Activated CD4-positive, alpha-beta T cell treated with anti-CD3 and anti-CD28 coated beads, Interleukin-2, amount 50 U/mL, for 48 hours (primary cell): ENCODE results near the gene POU2F3.

ENCODE experiments used
- DNase-seq, 2 experiments: peaks; one replicate each; pipeline ENCODE4 v3.0.0-alpha.2; 2020

The POU2F3 gene

DNA sequence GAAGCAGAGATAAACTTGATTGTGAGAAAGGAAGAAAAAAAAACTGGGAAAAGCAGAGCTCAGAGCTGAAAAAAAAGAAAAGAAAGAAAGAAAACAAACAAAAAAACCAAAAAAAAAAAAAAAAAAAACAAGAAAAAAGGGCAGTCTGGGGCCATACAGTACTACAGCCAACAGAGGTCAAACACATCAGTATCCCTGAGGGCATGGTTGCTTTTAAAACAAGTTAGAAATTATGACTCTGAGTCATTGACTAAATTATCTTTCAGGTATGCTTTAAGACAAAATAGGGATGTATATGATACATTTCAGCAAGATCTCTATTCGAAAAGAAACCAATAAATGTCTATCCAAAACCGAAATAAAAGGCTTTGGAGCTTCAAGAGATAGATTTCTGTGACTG lies 48.1 kb downstream of the POU2F3 start:
- no peak for DNase-seq

DNA sequence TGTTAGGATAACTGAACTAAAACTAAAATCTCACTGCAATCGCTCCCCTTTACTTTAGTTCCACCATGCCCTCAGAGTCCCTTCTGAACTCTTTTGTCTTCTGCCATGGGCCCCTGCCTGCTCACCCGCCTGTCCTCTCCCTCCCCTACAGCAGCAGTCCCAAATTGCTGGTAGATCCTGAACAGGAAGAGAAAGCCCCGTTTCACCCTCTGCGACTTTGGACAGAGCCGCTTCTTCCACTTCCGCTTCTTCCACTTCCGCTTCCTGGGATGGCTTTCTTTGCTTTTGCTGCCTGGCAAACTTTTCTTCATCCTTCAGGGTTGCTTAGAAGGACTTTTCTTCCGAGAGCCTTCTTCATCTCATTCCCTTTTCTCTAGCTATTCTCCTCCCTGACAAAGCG lies 49.5 kb downstream of the POU2F3 start:
- no peak for DNase-seq

DNA sequence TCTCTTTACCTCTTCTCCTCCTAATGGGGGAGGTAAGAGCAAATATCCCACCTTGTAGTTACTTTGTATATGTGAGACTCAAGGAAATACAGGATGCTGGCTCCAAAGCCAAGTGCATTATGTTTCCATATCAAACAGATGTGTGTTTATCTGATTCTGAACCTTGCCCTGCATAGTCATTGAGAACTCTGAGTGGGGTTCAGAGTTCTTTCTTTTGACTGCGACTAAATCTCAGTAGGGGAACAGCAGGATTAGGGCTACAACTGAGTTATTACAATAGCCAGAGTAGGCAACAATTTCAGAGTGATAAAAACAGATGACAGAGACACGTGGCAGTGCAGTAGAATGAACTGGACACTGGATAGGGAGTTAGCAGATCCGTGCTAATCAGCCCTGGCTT lies 51.0 kb downstream of the POU2F3 start:
- no peak for DNase-seq

DNA sequence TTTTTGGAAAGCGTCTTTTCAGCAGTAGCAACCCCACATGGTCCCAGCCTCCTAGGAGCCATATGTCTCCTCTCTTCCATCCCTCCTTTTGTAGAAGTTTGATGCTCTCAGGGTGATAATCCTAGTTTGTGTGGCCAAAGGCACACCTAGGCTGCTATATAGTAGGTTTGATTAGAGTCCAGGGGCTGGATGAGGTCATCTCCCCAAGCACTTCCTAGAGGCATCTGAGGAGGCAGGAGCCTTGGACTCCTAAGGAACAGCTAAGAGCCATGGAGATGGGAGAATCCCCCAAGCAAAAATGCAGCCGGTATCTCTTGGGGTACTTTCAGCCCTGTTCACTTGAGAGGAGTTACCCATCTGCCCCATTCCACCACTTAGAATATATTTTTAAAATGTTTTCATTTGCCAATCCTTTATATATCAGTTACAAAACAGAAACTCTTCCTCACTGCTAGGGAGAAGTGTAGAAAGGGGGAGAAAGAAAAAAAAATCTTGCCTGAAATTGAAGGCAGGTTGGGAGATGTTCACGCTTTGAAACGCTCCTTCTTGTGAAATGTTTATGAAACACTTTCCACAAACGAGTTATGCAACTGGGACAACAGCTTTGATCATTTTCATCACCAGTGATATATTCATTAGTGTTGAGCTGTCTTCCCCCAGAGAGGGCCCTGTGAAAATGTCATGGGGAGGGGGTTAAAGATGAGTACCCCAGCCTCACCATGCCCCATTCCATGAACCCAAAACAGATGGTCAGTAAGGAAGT lies 53.3 kb downstream of the POU2F3 start:
- DNase-seq = no peak

DNA sequence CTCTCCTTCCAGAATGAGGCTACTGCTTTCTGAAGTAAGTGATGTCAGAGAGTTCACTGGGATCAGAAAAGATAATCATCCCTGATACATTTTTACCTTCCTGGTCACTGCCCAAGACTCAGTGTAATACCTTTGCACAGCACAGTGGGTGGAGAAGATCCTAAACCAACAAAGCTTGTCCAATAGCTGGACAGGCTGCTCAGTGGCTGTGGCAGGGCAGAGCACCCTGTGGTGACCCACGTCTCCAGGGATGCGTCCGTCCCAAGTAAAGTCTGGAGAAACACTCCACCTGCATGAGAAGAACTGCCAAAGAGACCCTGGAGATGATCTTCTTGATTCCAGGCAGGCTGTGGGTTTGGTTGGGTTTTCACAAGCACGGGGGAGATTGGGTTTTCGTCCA lies 54.2 kb downstream of the POU2F3 start:
- DNase-seq = no peak

DNA sequence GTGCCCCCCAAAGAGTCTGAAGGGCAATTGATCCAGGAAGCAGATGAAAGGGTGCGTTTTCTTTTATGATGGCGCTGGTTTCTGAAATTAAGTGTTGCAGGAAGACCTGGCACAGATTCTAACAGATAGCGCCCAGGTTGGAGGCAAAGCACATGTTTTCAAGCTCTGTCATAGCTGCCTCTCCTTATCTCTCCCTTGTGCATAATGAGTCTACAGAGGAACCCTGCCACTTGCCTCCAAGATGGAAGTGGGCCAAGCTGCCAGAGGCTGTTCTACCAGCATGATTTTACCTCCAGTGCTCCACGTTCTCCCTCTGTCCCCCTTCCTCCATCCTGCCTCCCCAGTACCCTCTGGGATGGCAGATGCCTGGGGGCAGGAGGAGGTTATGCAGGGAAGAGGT lies 55.2 kb downstream of the POU2F3 start:
- no peak for DNase-seq

DNA sequence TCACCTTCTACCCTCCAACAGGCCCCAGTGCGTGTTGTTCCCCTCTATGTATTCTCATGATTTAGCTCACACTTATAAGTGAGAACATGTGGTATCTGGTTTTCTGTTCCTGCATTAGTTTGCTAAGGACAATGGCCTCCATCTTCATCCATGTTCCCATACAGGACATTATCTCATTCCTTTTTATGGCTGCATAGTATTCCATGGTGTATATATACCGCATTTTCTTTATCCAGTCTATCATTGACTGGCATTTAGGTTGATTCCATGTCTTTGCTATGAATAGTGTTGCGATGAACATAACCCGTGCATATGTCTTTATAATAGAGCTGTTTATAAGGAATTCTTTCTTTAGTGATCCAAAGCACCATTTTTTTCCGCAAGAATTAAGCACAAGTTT lies 56.6 kb downstream of the POU2F3 start:
- no peak for DNase-seq

DNA sequence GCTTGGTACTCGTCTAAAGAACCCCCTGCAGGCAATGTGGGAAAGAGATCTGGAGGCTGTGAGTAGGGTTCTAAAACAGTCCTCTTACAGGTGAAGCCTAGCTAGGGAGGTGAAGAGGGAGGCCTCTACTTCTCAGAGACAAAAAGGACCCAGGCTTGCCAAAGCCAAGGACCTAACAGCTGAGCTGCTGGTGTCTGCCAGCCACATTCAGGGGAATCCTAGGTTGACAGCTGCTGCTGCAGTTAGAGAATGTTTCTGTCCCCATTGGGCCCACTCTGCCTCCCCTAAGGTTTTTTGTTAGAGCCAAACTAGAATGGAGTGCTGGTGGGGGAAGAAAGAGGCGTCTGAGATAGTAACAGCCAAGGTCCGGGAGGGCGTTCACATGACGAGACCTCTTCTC lies 58.5 kb downstream of the POU2F3 start:
- no peak for DNase-seq

DNA sequence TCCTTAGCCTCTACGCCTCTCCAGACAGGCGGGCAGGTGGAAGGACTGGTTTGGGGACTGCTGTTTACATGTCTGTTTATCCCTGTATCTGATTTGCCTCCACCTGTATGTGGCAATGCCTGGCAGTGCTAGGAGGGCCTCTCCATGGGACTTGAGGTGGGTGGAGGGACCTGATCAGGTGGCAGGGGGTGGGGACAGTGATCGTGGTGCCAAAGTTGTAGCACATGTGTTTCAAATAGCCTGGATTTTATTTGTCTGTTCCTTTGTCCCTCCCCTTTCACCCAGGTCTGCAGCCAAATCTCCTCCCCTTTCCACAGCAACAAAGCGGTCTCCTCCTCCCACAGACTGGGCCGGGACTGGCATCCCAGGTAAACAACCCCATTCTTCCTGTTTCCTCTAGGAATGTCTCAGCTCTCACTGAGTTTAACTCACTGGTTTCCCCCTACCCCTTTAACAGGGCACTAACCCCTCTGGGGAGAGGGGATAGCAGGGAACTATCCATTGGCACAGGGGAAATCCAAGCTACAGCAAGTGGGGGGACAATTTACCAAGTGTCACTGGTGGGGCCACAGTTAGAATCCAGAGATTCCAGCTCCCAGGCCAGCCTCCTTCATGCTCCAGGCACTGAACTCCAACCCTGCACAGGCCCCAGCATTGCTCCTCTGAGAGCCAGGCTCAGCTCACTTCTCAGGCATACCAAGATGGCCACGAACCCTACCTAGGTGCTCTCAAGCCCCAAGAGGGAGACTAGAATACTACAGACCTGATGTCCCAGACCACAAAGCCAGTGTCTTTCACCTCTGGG lies 62.3 kb downstream of the POU2F3 start:
- DNase-seq = no peak

DNA sequence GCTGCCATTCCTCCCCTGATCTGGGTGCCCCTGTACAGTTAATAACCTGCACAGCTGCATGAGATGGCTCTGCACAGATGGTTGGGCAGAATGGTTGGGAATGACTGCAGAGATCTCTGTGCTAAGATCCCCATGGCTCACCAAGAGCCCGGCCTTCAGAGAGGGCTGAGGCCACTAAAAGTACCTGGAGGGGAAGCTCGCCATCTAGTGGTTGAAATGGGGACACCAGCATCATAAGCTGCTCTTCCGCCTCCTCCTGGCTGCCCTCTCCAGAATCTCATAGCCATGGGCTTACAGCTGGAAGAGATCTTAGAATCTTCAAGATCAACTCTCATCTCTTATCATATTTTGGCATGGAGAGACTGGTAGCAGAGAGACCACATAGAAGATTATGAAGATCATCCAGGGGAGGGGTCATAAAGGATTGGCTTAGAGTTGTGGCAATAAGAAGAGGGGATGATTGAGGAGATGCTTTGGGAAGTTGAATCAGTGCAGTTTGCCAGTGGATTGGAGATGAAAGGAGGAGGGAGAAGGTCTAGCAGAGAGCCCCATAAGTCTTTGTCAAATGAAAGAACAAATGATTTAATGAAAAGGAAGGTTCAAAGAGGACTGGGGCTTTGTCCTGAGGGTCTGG lies 63.2 kb downstream of the POU2F3 start:
- DNase-seq = peak; percentile 75 to 77

DNA sequence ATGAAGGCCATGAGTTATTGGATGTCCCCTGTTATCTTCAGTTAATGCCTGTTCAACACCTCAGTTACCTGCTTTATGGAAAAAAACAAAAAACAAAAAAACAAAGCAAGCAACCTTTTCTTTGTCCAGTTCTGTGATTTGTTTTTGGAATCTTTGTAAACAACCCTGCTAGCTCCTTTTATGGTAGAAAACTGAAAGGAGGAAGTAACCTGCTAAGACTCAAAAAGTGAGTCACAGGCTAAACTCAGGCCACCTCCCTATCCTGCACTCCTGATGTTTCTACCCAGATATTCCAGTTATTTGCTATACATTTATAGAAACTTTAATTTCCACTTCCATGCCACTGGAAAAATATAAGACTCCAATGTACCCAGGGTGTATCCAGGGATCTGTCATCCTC lies 64.6 kb downstream of the POU2F3 start:
- DNase-seq = no peak

DNA sequence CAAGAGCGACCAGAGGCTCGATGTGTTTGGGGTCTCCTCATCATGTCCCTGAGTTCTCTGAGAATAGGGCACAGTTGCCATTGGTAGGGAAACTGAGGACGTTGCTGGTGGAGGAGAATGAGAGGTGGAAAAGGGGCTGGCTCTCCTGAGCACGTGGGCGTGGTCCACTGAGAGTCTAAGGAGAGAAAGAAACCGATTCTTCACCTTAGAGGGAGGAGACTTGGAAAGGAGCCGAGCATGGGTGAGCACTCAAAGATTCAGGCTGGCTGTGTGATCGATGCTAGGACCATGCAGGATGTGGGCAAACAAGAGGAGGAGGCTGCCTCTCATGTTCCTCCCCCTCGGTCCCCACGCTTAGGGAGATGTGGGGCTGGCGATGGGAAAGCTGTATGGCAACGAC lies 65.3 kb downstream of the POU2F3 start:
- no peak for DNase-seq

DNA sequence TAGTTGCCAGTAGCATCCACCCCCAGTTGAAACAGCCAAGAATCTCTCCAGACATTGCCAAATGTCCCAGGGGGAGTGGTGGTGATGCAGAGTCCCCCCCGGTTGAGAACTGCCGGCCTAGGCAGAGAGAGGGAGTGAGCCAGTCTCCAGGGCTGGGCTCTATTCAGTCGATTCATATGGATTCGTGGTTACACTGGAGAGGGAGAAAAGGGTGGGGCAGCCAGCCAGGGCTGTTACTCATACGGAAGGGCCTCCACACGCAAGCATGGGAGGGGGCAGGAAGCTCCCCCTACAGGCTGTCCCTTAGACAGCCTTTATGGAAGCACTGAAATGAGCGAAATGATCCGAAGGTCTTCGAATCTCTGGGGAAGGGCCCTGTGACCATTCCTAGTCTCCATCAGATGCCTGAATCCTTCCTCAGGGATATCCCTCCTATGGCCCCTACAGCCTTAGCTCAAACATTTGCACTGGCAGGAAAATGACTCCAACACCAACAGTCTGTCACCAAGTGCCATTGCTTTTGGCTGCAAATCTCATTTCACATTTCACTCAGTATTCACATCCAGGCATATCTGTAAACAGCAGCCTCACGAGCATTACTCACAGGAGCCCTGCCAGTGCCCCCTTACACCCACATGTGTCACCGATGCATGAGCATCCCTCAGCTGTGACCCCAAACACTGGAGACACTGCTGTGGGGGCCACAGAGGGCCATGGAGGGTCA lies 66.7 kb downstream of the POU2F3 start:
- DNase-seq = no peak

DNA sequence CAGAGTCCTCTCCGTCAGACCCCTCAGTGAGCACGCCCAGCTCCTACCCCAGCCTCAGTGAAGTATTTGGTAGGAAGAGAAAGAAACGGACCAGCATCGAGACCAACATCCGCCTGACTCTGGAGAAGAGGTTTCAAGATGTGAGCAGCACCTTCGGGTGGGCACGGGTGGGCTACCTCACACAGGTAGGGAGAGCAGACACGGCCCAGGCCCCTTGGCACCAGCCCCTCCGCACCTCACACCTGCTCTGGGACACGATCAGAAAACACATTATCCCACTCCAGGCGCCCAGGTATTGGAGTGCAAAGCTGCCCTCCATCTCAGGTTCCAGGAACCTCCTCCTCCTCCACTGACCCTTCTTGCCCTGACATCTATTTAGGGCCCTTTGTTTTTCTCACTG lies 67.5 kb downstream of the POU2F3 start:
- DNase-seq = no peak

DNA sequence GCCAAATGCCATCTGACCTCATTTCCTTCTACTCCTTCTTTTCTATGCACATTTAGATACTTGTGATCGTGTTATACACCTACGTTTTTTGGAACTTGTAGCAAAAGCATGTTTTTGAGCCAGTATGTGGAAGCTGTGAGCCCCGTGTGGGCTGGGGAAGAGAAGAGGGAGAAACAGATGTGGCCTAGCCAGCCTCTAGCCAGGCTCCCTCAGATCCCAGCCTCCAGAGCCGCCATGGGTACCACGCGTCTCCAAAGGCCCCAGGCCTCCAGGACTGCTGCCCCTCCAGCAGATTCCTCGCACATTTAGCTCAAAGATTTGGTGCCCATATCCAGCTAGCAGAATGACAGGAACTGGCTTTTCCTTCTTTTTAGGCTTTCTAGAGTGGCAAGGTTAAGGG lies 68.1 kb downstream of the POU2F3 start:
- no peak for DNase-seq

DNA sequence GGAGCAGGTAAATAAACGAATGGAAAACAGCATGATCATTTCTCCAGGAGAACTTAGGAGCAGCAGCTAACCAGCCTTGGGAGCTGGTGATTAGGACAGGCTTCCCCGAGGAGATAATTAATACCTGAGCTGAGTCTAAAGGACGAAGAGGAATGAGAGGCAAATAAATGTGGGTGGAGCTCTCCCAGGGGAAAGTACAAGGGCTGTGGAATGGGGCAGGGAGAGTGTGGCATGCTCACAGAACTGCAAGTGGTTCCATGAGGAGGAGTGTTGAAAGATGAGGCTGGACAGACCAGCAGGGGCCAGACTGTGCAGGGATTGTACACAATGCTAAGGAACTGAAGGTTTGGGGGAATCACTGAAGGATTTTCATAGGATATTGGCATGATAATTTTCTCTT lies 70.9 kb downstream of the POU2F3 start:
- no peak for DNase-seq

DNA sequence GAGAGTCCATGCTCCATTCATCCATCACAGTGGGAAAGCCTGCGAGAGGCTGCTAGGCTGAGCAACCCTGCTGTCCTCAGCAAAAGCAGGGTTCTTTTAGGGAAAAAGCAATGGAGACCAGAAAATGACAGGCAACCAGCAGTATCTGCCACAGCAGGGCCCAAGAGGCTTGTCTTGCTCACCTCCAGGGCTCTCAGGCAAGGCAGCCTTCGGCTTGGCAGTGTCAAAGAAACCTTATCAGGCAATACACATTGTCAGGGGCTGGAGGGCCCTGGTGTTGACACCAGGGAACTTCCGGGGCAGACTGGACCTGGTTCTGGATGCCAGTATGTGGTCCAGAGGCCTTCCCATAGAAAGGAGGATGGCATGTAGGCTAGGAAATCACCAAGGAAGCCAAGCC lies 74.9 kb downstream of the POU2F3 start:
- no peak for DNase-seq

DNA sequence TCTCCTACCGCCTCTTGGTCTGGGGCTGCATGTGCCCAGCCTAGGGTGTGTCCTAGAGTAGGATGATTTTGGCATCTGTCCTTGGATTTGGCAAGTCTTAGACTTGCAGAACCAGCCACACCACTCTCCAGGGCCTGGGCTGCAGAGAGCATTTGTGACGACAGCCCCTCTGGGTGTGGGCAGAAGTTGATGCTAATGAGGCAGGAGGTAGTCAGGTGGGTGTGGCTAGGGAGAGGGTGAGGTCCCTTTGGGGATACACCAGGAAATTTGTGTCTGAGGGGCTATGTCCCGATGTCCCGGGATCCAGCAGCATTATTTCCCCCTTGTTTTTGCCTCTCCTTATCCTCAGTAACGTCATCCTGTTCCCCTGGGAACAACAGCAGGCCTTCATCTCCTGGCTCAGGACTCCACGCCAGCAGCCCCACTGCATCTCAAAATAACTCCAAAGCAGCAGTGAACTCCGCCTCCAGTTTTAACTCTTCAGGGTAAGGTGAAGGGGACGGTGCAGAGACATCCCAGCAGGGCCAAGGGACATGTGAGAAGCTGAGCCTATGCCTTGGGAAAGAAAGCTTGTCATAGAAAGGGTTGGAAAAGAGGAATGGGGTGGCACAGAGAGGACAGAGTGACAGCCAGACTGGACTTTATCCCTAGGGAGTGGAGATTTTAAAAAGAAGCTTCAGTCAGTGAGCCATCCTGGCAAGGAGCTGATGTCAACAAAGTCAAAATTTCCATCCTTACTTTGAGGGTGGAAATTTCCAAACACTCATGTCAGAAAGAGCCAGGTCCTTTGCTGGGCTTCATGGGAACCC lies 77.1 kb downstream of the POU2F3 start:
- DNase-seq = no peak

DNA sequence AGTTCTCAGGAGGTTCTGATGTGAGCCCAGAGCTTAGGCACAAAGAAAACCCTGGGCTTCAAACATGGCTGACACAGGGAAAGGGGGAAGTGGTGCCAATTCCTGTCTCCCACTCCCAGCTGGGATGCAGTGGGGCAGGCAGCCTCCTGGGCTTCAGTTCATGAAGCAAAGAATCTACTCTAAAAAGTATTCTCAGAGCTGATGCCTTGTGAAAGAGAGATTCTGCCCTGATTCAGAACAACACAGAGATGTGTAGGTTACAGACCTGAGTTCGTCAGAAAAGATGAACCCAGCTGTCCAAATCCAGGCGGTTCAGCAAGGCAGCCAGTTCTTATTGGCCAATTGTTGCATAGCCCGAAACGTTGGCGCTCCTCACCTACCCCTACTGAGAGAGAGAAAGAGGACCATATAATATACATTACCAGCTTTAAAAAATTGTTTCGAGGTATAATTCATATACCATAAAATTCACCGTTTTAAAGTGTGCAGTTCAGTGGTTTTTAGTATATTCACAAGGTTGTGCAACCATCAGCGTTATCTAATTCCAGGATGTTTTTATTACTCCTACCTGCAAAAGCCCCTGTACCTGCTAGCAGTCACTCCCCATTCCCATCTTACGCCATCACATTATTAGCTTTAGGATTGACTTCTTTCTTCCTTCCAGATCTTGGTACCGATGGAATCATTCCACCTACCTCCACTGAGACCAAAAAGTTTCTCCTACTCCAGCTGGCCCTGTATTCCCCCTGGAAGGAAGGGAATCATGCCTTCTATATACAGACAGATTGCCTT lies 77.9 kb downstream of the POU2F3 start:
- DNase-seq = no peak

DNA sequence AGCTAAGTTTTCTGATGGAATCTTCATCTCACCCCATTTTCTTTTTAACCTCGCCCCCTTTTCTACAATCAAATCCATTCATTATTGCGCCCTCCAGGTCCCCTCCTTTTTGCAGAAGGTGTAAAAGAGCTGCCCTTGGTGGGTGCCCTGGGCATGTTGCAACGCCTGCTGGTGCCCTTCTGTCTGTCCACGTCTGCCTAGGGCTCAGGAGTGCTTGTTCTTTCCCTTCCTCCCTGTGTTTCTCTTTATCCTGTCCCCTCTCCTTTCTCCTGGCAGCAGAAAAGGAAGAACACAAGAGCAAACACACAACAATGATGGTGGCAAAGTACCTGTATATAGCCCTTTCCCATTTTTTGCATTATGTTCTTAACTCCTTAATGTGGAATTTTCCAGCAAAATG lies 79.0 kb downstream of the POU2F3 start:
- DNase-seq = no peak

DNA sequence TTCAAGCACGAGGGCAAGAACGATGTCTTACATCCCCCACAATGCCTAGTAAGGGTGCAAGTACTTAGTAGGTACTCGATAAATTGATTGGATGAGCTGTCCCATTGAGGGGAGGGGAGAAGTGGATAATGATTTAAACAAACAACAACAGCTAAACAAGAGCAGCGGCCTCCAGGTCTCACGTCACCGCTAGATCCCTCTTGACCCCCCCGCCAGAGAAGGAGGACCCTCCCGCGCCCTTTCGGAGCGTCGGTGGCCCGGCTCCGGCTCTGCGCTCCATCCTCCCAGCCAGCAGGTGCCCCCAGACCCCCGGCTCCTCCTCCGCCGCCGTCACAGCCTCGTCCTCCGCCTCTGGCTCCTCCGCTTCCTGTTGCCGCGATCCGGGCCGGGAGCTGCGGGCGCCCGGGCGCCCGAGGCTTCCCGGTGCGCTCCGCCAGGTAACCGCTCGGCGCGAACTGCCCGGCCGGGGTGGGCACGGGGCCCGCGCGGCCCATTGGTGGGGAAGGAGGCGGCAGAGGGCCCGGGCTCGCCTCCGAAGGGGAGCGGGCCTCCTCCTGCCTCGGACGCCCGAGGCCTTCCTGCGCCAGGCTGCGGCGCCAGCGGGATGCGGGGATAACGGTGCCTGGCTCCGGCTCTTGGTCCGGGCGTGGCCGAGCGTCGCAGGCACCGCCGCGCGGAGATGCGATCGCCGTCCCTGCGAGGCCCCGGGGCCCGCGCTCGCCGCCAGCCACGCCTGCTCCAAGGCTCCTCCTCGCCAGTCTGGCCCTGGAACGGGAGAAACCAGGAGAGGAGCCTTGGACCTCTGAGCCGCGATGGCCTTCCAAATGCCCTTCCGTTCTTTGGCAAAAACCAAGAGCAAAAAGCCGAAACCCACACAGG lies 85.2 kb downstream of the POU2F3 start, which contains the start of gene TLCD5:
TLCD5 (plus strand) TSS at position 368 of the 879 bp plus-strand sequence. CDS start 2,143 bp downstream, outside the sequence.
- peak; percentile 57 to 64 for DNase-seq
